Colonic mucosa (tissue), 4 donors: ENCODE data around the gene XXYLT1. TPM values are rescaled to one million over a fixed set of nuclear protein-coding genes. Genes with fewer than 3 reads are reported as not detected.

Experiments used
- DNase-seq: peaks from one replicate; pipeline ENCODE4 v3.0.0-alpha.2; 2020
- H3K27ac ChIP-seq: fragments of 200-600 bp; one replicate; pipeline ENCODE4 v1.8.0; 2021
- H3K27me3 ChIP-seq: fragments of 200-600 bp; one replicate; pipeline ENCODE4 v1.8.0; 2021
- H3K36me3 ChIP-seq: fragments of 200-600 bp; one replicate; pipeline ENCODE4 v1.8.0; 2021
- H3K4me1 ChIP-seq: fragments of 200-600 bp; one replicate; pipeline ENCODE4 v1.8.0; 2021; ENCODE audit warnings: mild to moderate bottlenecking
- H3K4me3 ChIP-seq: fragments of 200-600 bp; one replicate; pipeline ENCODE4 v1.8.0; 2021
- H3K9ac ChIP-seq, 2 donors: one replicate each; pipeline ENCODE4 v1.7.0; 2013; ENCODE audit warnings: control low read depth in 2 of 2, low read depth in 2 of 2, low read length in 2 of 2
- H3K9me3 ChIP-seq: fragments of 200-600 bp; one replicate; pipeline ENCODE4 v1.8.0; 2021
- CTCF ChIP-seq: fragments of 200-600 bp; IDR thresholded peaks from one replicate; pipeline ENCODE4 v1.8.0; 2022; ENCODE audit warnings: antibody characterized with exemption, mild to moderate bottlenecking
- intact Hi-C: fragments of 100-400 bp; cut with DNase I; formaldehyde crosslinking; loops from one replicate; pipeline ENCODE4 v1.14.1; 2022
- total RNA-seq, 2 donors: library from RNA; stranded (reverse); fragmentation: NEBNext Ultra II Directional in 1 of 2; extraction: Animal tissue kit (Norgen Biotek cat#: 25700) in 1 of 2; gene quantifications; one replicate each; pipeline ENCODE4 v1.2.1, GENCODE V29; 2021
- donor health status: healthy.
- donor health status: DM: no; HTN: no; CAD: no.
- donor health status: DM: no; HTN: no; CAD: no.

The XXYLT1 gene
- total RNA-seq, 2 donors from 2014 or later: 8.3 to 10.9 TPM

GRCh38 chr3:195126056-195126605 lies 144.8 kb downstream of the XXYLT1 start:
- no peak overlapping the region for H3K9ac ChIP-seq
- H3K4me3 ChIP-seq: no peak overlapping the region
- H3K4me1 ChIP-seq: no peaks in the 10 kb centered on the region
- no peaks in the 10 kb centered on the region for H3K36me3 ChIP-seq
- no peaks in the 10 kb centered on the region for H3K9me3 ChIP-seq
- H3K27me3 ChIP-seq: no peaks in the 10 kb centered on the region
- no peak for DNase-seq
- TF ChIP-seq CTCF: no peak
- no peak overlapping the region for H3K27ac ChIP-seq
- intact Hi-C loops: no loop called here

GRCh38 chr3:195125646-195126045 lies 145.3 kb downstream of the XXYLT1 start:
- H3K4me1 ChIP-seq: no peaks in the 10 kb centered on the region
- no peaks in the 10 kb centered on the region for H3K9me3 ChIP-seq
- no peak for TF ChIP-seq CTCF
- no peaks in the 10 kb centered on the region for H3K27me3 ChIP-seq
- no peak for DNase-seq
- no peak overlapping the region for H3K9ac ChIP-seq
- no peaks in the 10 kb centered on the region for H3K36me3 ChIP-seq
- no peak overlapping the region for H3K27ac ChIP-seq
- H3K4me3 ChIP-seq: no peak overlapping the region
- intact Hi-C loops: no loop called here

- H3K27me3 ChIP-seq: no peaks in the 10 kb centered on the region
- no peaks in the 10 kb centered on the region for H3K4me1 ChIP-seq
- intact Hi-C loops: no loop called here
- no peak overlapping the region for H3K27ac ChIP-seq
- H3K9ac ChIP-seq: no peak overlapping the region
- no peak overlapping the region for H3K4me3 ChIP-seq
- TF ChIP-seq CTCF: no peak
- H3K36me3 ChIP-seq: no peaks in the 10 kb centered on the region
- H3K9me3 ChIP-seq: no peaks in the 10 kb centered on the region
- DNase-seq: no peak
Measured at GRCh38 chr3:195124378-195124992, 146.5 kb downstream of the XXYLT1 start.

GRCh38 chr3:195123281-195123691 lies 147.7 kb downstream of the XXYLT1 start:
- Histone ChIP-seq H3K9ac (no peak overlapping the region), H3K9me3 (no peaks in the 10 kb centered on the region), H3K4me3 (no peak overlapping the region), H3K36me3 (no peaks in the 10 kb centered on the region), H3K27ac (no peak overlapping the region), H3K4me1 (no peaks in the 10 kb centered on the region), H3K27me3 (no peaks in the 10 kb centered on the region)
- DNase-seq: no peak
- intact Hi-C loops: no loop called here
- TF ChIP-seq CTCF: no peak

GRCh38 chr3:195122261-195122660 lies 148.7 kb downstream of the XXYLT1 start:
- Histone ChIP-seq H3K27ac (no peak overlapping the region), H3K27me3 (no peaks in the 10 kb centered on the region), H3K9me3 (no peaks in the 10 kb centered on the region), H3K4me1 (no peaks in the 10 kb centered on the region), H3K9ac (no peak overlapping the region), H3K4me3 (no peak overlapping the region), H3K36me3 (no peaks in the 10 kb centered on the region)
- no peak for TF ChIP-seq CTCF
- intact Hi-C loops: no loop called here
- DNase-seq: no peak
